BLaER1 treated with 17β-estradiol and CSF1 and Interleukin-3, amounts not matched to agents 10 nM and 100 nM (cell line): ENCODE results near the gene AP1B1.

Experiments
- H3K27ac ChIP-seq, 11 experiments: shearing (Covaris generic); formaldehyde crosslinking; 2 replicates each; pipeline ENCODE4 v1.8.1; 2022
- H3K27me3 ChIP-seq, 11 experiments: shearing (Covaris generic); formaldehyde crosslinking; 2 replicates each; pipeline ENCODE4 v1.8.1; 2022
- H3K36me3 ChIP-seq, 11 experiments: shearing (Covaris generic); formaldehyde crosslinking; 2 replicates each; pipeline ENCODE4 v1.8.1; 2022
- H3K4me1 ChIP-seq, 10 experiments: shearing (Covaris generic); formaldehyde crosslinking; 2 replicates each; pipeline ENCODE4 v1.8.1; 2022
- H3K4me2 ChIP-seq, 11 experiments: shearing (Covaris generic); formaldehyde crosslinking; 2 replicates each; pipeline ENCODE4 v1.8.1; 2022
- H3K4me3 ChIP-seq, 10 experiments: shearing (Covaris generic); formaldehyde crosslinking; 2 replicates each; pipeline ENCODE4 v1.8.1; 2022
- H3K9ac ChIP-seq, 11 experiments: shearing (Covaris generic); formaldehyde crosslinking; 2 replicates each; pipeline ENCODE4 v1.8.1; 2022
- H3K9me3 ChIP-seq, 11 experiments: shearing (Covaris generic); formaldehyde crosslinking; replicated peaks in 1 of 11; 2 replicates each; pipeline ENCODE4 v1.8.1; 2022
- H4K20me1 ChIP-seq, 11 experiments: shearing (Covaris generic); formaldehyde crosslinking; 2 replicates each; pipeline ENCODE4 v1.8.1; 2022
- Cebpa-rat ChIP-seq, 11 experiments: shearing (Covaris generic); IDR thresholded peaks; 2 replicates each; pipeline ENCODE4 v1.8.1; 2022

AP1B1 gene

GRCh38 chr22:29332886-29333496 lies 55.4 kb downstream of the AP1B1 start:
- peak overlapping the region in 7 of 11 experiments; percentile 38 to 79 (median 71); a peak in 14 of 22 replicates for H3K27ac ChIP-seq
- H3K36me3 ChIP-seq: peaks cover 12 to 100% (median 51%) of the 10 kb centered on the region in 11 experiments; a peak in 19 of 22 replicates
- peak overlapping the region in 9 of 11 experiments; percentile 12 to 68 (median 26); a peak in 13 of 22 replicates for H3K9ac ChIP-seq
- peak overlapping the region; percentile 33 to 98 (median 87) for H3K4me2 ChIP-seq
- TF ChIP-seq Cebpa-rat (IDR thresholded peaks at IDR 0.05): peak in 7 of 11 experiments; percentile 43 to 95 (median 84); a peak in 12 of 22 replicates
- H3K27me3 ChIP-seq: no peaks in the 10 kb centered on the region
- no peaks in the 10 kb centered on the region for H3K9me3 ChIP-seq
- peaks cover 20 to 100% (median 59%) of the 10 kb centered on the region in 11 experiments; a peak in 20 of 22 replicates for H4K20me1 ChIP-seq
- H3K4me1 ChIP-seq: peaks cover 76 to 100% (median 100%) of the 10 kb centered on the region in 10 experiments
- H3K4me3 ChIP-seq: peak overlapping the region in 5 of 10 experiments; percentile 2 to 28 (median 20); a peak in 6 of 20 replicates

GRCh38 chr22:29331658-29332300 lies 56.6 kb downstream of the AP1B1 start:
- peaks cover 16 to 100% (median 52%) of the 10 kb centered on the region in 11 experiments; a peak in 21 of 22 replicates for H3K36me3 ChIP-seq
- peak overlapping the region; percentile 4 to 98 (median 87); a peak in 19 of 22 replicates for H3K4me2 ChIP-seq
- H3K9ac ChIP-seq: peak overlapping the region in 6 of 11 experiments; percentile 26 to 68 (median 50); a peak in 9 of 22 replicates

GRCh38 chr22:29331213-29331612 lies 57.2 kb downstream of the AP1B1 start:
- peaks cover 14 to 100% (median 45%) of the 10 kb centered on the region in 11 experiments; a peak in 18 of 22 replicates for H4K20me1 ChIP-seq
- H3K4me2 ChIP-seq: peak overlapping the region; percentile 18 to 98 (median 87); a peak in 21 of 22 replicates
- peak overlapping the region in 4 of 11 experiments; percentile 27 to 66 (median 31); a peak in 1 of 22 replicates for H3K9ac ChIP-seq
- TF ChIP-seq Cebpa-rat (IDR thresholded peaks at IDR 0.05): no peak
- no peaks in the 10 kb centered on the region for H3K27me3 ChIP-seq
- H3K36me3 ChIP-seq: peaks cover 20 to 100% (median 52%) of the 10 kb centered on the region in 11 experiments; a peak in 21 of 22 replicates
- no peaks in the 10 kb centered on the region for H3K9me3 ChIP-seq
- H3K4me3 ChIP-seq: no peak overlapping the region
- peak overlapping the region in 4 of 11 experiments; percentile 25 to 79 (median 72); a peak in 6 of 22 replicates for H3K27ac ChIP-seq
- peaks cover 62 to 100% (median 95%) of the 10 kb centered on the region in 10 experiments for H3K4me1 ChIP-seq

More at GRCh38 chr22:29331658-29332300, 56.6 kb downstream of the AP1B1 start:
- Histone ChIP-seq H3K4me3 (no peak overlapping the region), H3K27ac (peak overlapping the region in 5 of 11 experiments; percentile 27 to 79 (median 72); a peak in 9 of 22 replicates), H4K20me1 (peaks cover 18 to 100% (median 51%) of the 10 kb centered on the region in 11 experiments; a peak in 19 of 22 replicates), H3K4me1 (peaks cover 64 to 100% (median 100%) of the 10 kb centered on the region in 10 experiments), H3K9me3 (no peaks in the 10 kb centered on the region), H3K27me3 (no peaks in the 10 kb centered on the region)
- no peak for TF ChIP-seq Cebpa-rat (IDR thresholded peaks at IDR 0.05)

DNA sequence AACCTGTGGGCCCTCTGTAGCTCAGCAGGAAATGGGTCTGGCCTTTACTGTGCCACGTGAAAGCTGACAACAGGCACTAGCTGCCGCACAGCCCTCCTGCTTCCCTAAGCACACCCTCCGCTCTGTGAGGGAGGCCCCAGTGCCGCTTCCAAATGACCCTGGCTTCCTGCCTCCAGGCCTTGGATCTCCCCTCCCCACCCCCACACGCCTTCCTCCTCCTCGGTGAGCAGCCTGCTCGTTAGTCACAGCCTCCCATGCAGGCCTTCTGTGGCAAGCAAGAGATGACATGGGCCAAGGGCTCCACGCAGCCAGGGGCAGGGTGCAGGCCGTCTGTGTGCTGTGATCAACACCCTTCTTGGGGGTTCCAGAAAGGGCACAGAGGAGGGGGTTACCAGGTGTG lies 57.6 kb downstream of the AP1B1 start:
- peaks cover 20 to 100% (median 52%) of the 10 kb centered on the region in 11 experiments; a peak in 21 of 22 replicates for H3K36me3 ChIP-seq
- TF ChIP-seq Cebpa-rat (IDR thresholded peaks at IDR 0.05): no peak
- peak overlapping the region in 2 of 11 experiments; percentile 27 to 33; a peak in 1 of 22 replicates for H3K9ac ChIP-seq

GRCh38 chr22:29330291-29330690 lies 58.1 kb downstream of the AP1B1 start:
- peak overlapping the region; percentile 59 to 98 (median 87) for H3K4me2 ChIP-seq
- no peak overlapping the region for H3K4me3 ChIP-seq
- H3K9ac ChIP-seq: peak overlapping the region in 4 of 11 experiments; percentile 24 to 74 (median 44); a peak in 4 of 22 replicates
- TF ChIP-seq Cebpa-rat (IDR thresholded peaks at IDR 0.05): no peak
- peak overlapping the region in 3 of 11 experiments; percentile 25 to 79 (median 71); a peak in 4 of 22 replicates for H3K27ac ChIP-seq
- H3K4me1 ChIP-seq: peaks cover 53 to 92% (median 85%) of the 10 kb centered on the region in 10 experiments
- H3K9me3 ChIP-seq: no peaks in the 10 kb centered on the region
- H3K36me3 ChIP-seq: peaks cover 19 to 97% (median 54%) of the 10 kb centered on the region in 11 experiments; a peak in 21 of 22 replicates
- peaks cover 13 to 100% (median 36%) of the 10 kb centered on the region in 11 experiments; a peak in 18 of 22 replicates for H4K20me1 ChIP-seq
- H3K27me3 ChIP-seq: no peaks in the 10 kb centered on the region

More for the DNA sequence above, 57.6 kb downstream of the AP1B1 start:
- no peak overlapping the region for H3K4me3 ChIP-seq
- H3K27ac ChIP-seq: peak overlapping the region in 3 of 11 experiments; percentile 25 to 79 (median 71); a peak in 6 of 22 replicates
- peak overlapping the region; percentile 18 to 98 (median 87); a peak in 21 of 22 replicates for H3K4me2 ChIP-seq
- no peaks in the 10 kb centered on the region for H3K9me3 ChIP-seq
- peaks cover 14 to 100% (median 41%) of the 10 kb centered on the region in 11 experiments; a peak in 18 of 22 replicates for H4K20me1 ChIP-seq
- no peaks in the 10 kb centered on the region for H3K27me3 ChIP-seq
- H3K4me1 ChIP-seq: peaks cover 58 to 97% (median 90%) of the 10 kb centered on the region in 10 experiments

GRCh38 chr22:29329581-29329980 lies 58.8 kb downstream of the AP1B1 start:
- Histone ChIP-seq H3K9ac (peak overlapping the region in 7 of 11 experiments; percentile 22 to 74 (median 44); a peak in 7 of 22 replicates), H3K27me3 (no peaks in the 10 kb centered on the region), H3K27ac (peak overlapping the region in 4 of 11 experiments; percentile 50 to 79 (median 68); a peak in 6 of 22 replicates), H3K36me3 (peaks cover 19 to 90% (median 54%) of the 10 kb centered on the region in 11 experiments; a peak in 21 of 22 replicates), H3K9me3 (no peaks in the 10 kb centered on the region), H3K4me1 (peaks cover 48 to 85% (median 78%) of the 10 kb centered on the region in 10 experiments), H3K4me3 (peak overlapping the region in 2 of 10 experiments; percentile 16 to 33; a peak in 1 of 20 replicates), H4K20me1 (peaks cover 9 to 94% (median 29%) of the 10 kb centered on the region in 11 experiments; a peak in 18 of 22 replicates), H3K4me2 (peak overlapping the region; percentile 59 to 98 (median 87))
- TF ChIP-seq Cebpa-rat (IDR thresholded peaks at IDR 0.05): no peak

DNA sequence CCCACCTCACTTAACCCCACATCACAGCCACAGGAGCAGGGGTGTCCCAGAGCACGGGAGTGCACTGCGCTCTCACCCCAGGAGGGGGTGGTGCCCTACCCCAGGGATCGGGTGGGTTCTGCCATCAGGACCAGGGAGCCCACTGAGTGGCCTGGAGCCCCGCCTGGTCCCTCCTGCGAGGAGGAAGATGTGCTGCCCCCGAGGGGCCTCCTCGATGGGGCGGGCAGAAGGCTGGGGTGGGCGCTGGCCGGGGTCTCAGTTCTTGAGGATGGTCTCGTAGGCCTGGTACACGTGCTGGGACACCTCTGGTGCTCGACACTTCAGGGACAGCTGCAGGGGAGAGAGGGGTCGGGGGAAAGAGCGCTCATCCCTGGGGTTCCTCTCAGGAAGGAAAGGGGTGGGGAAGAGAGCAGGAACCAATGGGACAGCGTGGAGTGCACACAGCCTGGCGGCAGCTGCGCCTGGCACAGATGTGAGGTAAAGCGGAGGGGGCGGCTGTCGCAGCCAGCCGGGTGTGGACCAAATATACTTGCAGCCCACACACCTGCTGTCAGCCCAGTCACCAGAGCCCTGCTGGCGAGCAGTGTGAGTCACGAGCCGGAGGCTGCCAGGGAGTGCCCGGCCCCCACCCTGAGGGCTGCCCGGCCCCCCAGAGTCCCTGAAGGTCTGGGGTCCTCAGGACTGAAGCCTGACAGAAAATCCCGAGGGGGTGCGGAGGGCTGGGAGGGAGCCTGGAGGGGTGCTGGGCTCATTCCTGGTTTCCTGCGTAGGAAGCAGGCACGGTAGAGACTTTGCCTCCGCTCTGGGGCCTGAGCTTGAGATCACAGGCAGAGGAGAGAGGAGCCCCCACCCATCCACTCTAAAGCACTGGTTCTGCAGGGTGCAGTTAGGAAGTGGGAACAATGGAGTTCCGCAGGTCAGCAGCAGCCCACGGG lies 59.5 kb downstream of the AP1B1 start:
- peak overlapping the region in 5 of 11 experiments; percentile 3 to 79 (median 78); a peak in 9 of 22 replicates for H3K27ac ChIP-seq
- peaks cover 19 to 82% (median 48%) of the 10 kb centered on the region in 11 experiments; a peak in 21 of 22 replicates for H3K36me3 ChIP-seq
- H3K9ac ChIP-seq: peak overlapping the region in 8 of 11 experiments; percentile 22 to 74 (median 44); a peak in 11 of 22 replicates

More for the DNA sequence above, 59.5 kb downstream of the AP1B1 start:
- no peak for TF ChIP-seq Cebpa-rat (IDR thresholded peaks at IDR 0.05)
- H4K20me1 ChIP-seq: peaks cover 8 to 87% (median 22%) of the 10 kb centered on the region in 11 experiments; a peak in 18 of 22 replicates
- H3K9me3 ChIP-seq: no peaks in the 10 kb centered on the region
- peak overlapping the region; percentile 59 to 98 (median 87) for H3K4me2 ChIP-seq
- no peaks in the 10 kb centered on the region for H3K27me3 ChIP-seq
- peaks cover 48 to 78% (median 71%) of the 10 kb centered on the region in 10 experiments for H3K4me1 ChIP-seq
- H3K4me3 ChIP-seq: peak overlapping the region in 3 of 10 experiments; percentile 16 to 33 (median 20); a peak in 3 of 20 replicates
